Type B pancreatic cell (in vitro differentiated cells): ENCODE results near the gene CHRM5. TPM values are rescaled to one million over a fixed set of nuclear protein-coding genes. Genes with fewer than 3 reads are reported as not detected.

ENCODE experiments used
- DNase-seq: peaks from one replicate; pipeline ENCODE4 v3.0.0; 2021; ENCODE audit warnings: mixed read lengths; ENCODE audit not compliant: unreplicated experiment; ENCODE audit errors: extremely low spot score
- H3K27ac Mint-ChIP-seq: 2 replicates; pipeline ENCODE4 v1.8.0; 2021; ENCODE audit warnings: mild to moderate bottlenecking, mixed read lengths
- H3K27me3 Mint-ChIP-seq: 2 replicates; pipeline ENCODE4 v1.8.0; 2021; ENCODE audit warnings: mixed read lengths
- H3K36me3 Mint-ChIP-seq: 2 replicates; pipeline ENCODE4 v1.8.0; 2021; ENCODE audit warnings: mixed read lengths
- H3K4me1 Mint-ChIP-seq: one replicate; pipeline ENCODE4 v1.8.0; 2021; ENCODE audit warnings: mixed read lengths; ENCODE audit not compliant: unreplicated experiment
- H3K4me3 Mint-ChIP-seq: 2 replicates; pipeline ENCODE4 v1.8.0; 2021; ENCODE audit warnings: mild to moderate bottlenecking, mixed read lengths
- H3K9me3 Mint-ChIP-seq: 2 replicates; pipeline ENCODE4 v1.8.0; 2021; ENCODE audit warnings: mixed read lengths
- total RNA-seq: library from RNA; stranded (reverse); gene quantifications from 2 replicates; pipeline ENCODE4 v1.2.1, GENCODE V29; 2021; ENCODE audit warnings: low replicate concordance
- TF ChIP-seq, protein P1 (sequence below): fragments of 200-600 bp; sonication (generic); conservative IDR thresholded peaks from 2 replicates; pipeline ENCODE4 v1.5.0; 2021; ENCODE audit warnings: antibody characterized with exemption, mild to moderate bottlenecking

Gene CHRM5
- total RNA-seq, 1 donor from 2014 or later = not detected

DNA sequence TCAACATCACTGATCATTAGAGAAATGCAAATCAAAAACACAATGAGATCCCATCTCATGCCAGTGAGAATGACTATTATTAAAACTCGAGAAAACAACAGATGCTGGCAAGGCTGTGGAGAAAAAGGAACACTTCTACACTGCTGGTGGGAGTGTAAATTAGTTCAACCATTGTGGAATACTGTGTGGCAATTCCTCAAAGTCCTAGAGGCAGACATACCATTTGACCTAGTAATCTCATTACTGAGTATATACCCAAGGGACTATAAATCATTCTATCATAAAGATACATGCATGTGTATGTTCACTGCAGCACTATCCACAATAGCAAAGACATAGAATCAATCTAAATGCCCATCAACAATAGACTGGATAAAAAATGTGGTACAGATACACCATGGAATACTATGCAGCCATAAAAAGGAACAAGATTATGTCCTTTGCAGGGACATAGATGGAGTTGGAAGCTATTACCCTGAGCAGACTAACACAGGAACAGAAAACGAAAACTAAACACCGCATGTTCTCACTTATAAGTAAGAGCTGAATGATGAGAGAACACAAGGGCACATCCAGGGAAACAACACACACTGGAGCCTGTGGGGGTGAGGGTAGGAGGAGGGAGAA, 85.9 kb downstream of the CHRM5 start:
- no peak overlapping the region for H3K4me3 Mint-ChIP-seq
- DNase-seq = no peak
- peaks cover 4% of the 10 kb centered on the region for H3K27me3 Mint-ChIP-seq
- no peaks in the 10 kb centered on the region for H3K4me1 Mint-ChIP-seq
- H3K27ac Mint-ChIP-seq = no peak overlapping the region
- H3K9me3 Mint-ChIP-seq = peaks cover 15% of the 10 kb centered on the region
- TF ChIP-seq, protein P1, sequence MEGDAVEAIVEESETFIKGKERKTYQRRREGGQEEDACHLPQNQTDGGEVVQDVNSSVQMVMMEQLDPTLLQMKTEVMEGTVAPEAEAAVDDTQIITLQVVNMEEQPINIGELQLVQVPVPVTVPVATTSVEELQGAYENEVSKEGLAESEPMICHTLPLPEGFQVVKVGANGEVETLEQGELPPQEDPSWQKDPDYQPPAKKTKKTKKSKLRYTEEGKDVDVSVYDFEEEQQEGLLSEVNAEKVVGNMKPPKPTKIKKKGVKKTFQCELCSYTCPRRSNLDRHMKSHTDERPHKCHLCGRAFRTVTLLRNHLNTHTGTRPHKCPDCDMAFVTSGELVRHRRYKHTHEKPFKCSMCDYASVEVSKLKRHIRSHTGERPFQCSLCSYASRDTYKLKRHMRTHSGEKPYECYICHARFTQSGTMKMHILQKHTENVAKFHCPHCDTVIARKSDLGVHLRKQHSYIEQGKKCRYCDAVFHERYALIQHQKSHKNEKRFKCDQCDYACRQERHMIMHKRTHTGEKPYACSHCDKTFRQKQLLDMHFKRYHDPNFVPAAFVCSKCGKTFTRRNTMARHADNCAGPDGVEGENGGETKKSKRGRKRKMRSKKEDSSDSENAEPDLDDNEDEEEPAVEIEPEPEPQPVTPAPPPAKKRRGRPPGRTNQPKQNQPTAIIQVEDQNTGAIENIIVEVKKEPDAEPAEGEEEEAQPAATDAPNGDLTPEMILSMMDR = no peak
- H3K36me3 Mint-ChIP-seq = peaks cover 3% of the 10 kb centered on the region

DNA sequence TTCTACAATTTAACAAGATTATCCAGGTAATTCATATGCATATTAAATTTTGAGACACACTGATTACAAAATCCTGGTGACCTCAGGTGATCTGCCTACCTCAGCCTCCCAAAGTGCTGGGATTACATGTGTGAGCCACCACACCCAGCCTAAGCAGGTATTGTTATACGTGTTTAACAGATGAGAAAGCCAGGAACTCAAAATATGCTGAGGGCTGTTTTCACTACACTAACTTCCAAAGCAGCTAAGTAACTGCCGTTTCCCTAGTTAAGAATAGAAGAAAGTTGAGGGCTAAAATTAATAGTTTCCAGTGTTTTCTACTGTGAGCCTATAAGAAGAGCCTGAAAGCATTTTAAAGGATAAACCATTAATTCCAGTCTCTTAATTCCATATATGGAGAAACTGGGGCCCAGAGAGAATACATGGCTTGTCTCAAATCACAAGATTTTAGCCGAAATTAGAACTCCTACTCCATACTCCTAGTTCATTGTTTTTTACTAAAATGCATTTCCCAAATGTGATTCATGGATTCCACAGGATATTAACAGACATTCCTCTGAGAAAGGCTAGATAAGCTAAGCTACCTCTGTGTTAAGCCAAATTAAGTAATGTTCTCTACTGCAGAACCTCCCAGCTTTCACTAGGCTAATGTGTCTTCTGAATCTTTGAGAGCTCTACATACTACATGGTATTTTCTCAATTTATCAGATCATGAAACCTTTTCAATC, 87.7 kb downstream of the CHRM5 start:
- no peaks in the 10 kb centered on the region for H3K4me1 Mint-ChIP-seq
- no peak for DNase-seq
- TF ChIP-seq, protein P1 = no peak
- H3K27ac Mint-ChIP-seq = no peak overlapping the region
- no peaks in the 10 kb centered on the region for H3K36me3 Mint-ChIP-seq
- peaks cover 8% of the 10 kb centered on the region for H3K27me3 Mint-ChIP-seq
- no peak overlapping the region for H3K4me3 Mint-ChIP-seq
- peaks cover 3% of the 10 kb centered on the region for H3K9me3 Mint-ChIP-seq

DNA sequence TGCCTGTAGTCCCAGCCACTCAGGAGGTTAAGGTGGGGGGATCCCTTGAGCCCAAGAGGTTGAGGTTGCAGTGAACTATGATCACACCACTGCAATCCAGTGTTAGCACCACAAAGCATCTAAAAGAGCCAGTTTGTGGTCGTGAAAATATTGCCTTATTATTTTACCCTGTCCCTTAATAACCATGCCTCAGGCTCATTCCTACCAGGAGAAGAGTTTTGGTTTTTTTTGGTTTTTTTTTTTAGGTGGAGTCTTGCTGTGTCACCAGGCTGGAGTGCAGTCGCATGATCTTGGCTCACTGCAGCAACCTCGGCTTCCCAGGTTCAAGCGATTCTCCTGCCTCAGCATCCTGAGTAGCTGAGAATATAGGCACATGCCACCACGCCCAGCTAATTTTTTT, 88.6 kb downstream of the CHRM5 start:
- no peak for DNase-seq
- Mint-ChIP-seq H3K4me3 (no peak overlapping the region), H3K27me3 (peaks cover 10% of the 10 kb centered on the region), H3K36me3 (no peaks in the 10 kb centered on the region), H3K4me1 (peaks cover 3% of the 10 kb centered on the region), H3K9me3 (no peaks in the 10 kb centered on the region), H3K27ac (no peak overlapping the region)
- TF ChIP-seq, protein P1 = no peak

DNA sequence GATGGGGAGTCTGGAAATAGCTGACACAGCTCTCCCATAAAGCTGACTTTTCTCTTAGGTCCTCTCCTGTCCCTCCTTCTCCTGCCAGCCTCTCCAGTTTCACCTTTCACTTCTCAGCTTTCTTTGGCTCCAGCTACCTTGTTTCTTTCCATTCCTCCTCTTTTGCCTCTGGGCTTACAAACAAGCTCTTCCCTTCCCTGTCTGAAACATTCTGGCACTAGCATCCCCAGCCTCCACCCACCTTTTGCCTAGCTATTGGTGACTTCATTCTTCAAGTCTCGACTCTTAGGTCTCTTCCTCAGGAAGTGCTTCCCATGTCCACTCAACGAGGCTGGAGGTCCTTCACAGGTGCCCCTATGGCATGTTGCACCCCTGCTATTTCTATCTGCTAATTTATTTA, 91.2 kb downstream of the CHRM5 start:
- peaks cover 8% of the 10 kb centered on the region for H3K27me3 Mint-ChIP-seq
- no peaks in the 10 kb centered on the region for H3K36me3 Mint-ChIP-seq
- H3K9me3 Mint-ChIP-seq = no peaks in the 10 kb centered on the region
- no peak overlapping the region for H3K4me3 Mint-ChIP-seq
- H3K27ac Mint-ChIP-seq = no peak overlapping the region
- TF ChIP-seq, protein P1 = no peak
- peaks cover 5% of the 10 kb centered on the region for H3K4me1 Mint-ChIP-seq
- DNase-seq = no peak

DNA sequence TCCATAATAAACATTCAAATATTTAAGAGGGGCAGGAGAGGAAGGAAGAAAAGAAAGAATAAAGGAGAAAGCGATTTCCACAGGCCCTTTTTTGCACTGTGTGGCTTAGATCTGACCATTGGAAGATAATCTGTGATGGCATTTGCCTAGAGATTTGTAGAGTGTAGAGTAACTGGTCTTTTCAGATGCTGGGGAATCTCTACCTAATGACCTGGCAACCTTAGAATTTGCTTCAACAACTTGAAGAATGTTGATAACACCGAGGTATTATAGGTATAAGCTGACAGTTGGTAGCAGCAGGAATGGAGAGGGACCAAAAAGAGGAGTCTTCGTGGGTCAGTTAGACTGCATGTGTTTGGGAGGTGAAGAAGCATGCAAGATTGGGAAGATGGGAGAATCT, 91.6 kb downstream of the CHRM5 start:
- no peaks in the 10 kb centered on the region for H3K9me3 Mint-ChIP-seq
- H3K4me1 Mint-ChIP-seq = peaks cover 5% of the 10 kb centered on the region
- H3K4me3 Mint-ChIP-seq = no peak overlapping the region
- no peak for DNase-seq
- H3K27me3 Mint-ChIP-seq = peaks cover 8% of the 10 kb centered on the region
- TF ChIP-seq, protein P1 = no peak
- no peaks in the 10 kb centered on the region for H3K36me3 Mint-ChIP-seq
- no peak overlapping the region for H3K27ac Mint-ChIP-seq
